ENCODE data around the gene CDH18.

DNA sequence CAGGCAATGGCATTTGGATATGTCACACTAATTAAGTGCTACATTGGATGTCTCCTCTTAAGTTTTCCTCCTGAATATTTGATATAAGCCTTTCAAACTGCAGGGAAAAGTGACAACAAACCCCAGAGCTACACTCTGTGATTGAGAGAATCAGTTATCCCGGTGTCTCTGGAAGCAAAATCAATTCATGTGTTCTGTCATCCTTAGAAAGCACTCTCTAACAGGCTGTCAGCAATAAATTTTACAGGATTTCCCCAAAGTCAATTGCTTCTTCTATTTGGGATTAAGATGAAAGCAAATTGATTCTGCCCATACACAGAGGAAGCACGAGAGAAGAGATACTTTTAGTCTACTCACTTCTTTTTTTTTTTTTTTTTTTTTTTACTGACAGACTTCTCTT, 332.4 kb downstream of the CDH18 start:
- no peak for TF ChIP-seq SIN3A (IDR thresholded peaks at IDR 0.05; ENCODE audit: borderline replicate concordance, insufficient read depth, low read length)
- TF ChIP-seq TAF1 (IDR thresholded peaks at IDR 0.05; ENCODE audit: borderline replicate concordance, insufficient read depth, low read length): no peak
- TF ChIP-seq, protein P1, sequence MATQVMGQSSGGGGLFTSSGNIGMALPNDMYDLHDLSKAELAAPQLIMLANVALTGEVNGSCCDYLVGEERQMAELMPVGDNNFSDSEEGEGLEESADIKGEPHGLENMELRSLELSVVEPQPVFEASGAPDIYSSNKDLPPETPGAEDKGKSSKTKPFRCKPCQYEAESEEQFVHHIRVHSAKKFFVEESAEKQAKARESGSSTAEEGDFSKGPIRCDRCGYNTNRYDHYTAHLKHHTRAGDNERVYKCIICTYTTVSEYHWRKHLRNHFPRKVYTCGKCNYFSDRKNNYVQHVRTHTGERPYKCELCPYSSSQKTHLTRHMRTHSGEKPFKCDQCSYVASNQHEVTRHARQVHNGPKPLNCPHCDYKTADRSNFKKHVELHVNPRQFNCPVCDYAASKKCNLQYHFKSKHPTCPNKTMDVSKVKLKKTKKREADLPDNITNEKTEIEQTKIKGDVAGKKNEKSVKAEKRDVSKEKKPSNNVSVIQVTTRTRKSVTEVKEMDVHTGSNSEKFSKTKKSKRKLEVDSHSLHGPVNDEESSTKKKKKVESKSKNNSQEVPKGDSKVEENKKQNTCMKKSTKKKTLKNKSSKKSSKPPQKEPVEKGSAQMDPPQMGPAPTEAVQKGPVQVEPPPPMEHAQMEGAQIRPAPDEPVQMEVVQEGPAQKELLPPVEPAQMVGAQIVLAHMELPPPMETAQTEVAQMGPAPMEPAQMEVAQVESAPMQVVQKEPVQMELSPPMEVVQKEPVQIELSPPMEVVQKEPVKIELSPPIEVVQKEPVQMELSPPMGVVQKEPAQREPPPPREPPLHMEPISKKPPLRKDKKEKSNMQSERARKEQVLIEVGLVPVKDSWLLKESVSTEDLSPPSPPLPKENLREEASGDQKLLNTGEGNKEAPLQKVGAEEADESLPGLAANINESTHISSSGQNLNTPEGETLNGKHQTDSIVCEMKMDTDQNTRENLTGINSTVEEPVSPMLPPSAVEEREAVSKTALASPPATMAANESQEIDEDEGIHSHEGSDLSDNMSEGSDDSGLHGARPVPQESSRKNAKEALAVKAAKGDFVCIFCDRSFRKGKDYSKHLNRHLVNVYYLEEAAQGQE (IDR thresholded peaks at IDR 0.05; ENCODE audit: insufficient read depth in 1 of 2, low read depth in 2 of 2, low read length in 2 of 2): no peak
- no peak for TF ChIP-seq POLR2AphosphoS5 (IDR thresholded peaks at IDR 0.05; ENCODE audit: low read depth, low read length)
- no peak for TF ChIP-seq FOXP2 (optimal IDR thresholded peaks at IDR 0.05; ENCODE audit: borderline replicate concordance, extremely low read depth, extremely low read length, insufficient read depth)
